GM18867 (cell line): ENCODE data around the gene EHD1.
A peak's percentile ranks its signal among the peaks of the same experiment; 100 is the strongest.

Source experiments
- ATAC-seq: cut with Tn5 transposase; IDR thresholded peaks from one replicate; pipeline ENCODE4 v1.9.1; 2021; ENCODE audit warnings: mild to moderate bottlenecking, moderate library complexity; ENCODE audit not compliant: unreplicated experiment

EHD1 gene

DNA sequence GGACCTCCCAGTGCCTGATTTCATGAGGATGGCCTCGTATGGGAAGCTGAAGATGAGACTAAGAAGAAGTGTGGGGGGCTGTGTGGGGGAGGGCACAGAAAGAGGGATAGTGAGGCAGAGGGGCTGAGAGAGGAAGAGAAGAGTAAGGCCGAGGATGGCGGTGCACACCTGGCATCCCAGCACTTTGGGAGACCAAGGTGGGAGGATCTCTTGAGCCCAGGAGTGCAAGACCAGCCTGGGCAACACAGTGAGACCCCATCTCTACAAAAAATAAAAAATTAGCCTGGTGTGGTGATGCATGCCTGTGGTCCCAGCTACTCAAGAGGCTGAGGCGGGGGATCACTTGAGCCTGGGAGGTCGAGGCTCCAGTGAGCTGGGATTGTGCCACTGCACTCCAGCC is 13.5 kb upstream of the EHD1 start:
- no peak for ATAC-seq

DNA sequence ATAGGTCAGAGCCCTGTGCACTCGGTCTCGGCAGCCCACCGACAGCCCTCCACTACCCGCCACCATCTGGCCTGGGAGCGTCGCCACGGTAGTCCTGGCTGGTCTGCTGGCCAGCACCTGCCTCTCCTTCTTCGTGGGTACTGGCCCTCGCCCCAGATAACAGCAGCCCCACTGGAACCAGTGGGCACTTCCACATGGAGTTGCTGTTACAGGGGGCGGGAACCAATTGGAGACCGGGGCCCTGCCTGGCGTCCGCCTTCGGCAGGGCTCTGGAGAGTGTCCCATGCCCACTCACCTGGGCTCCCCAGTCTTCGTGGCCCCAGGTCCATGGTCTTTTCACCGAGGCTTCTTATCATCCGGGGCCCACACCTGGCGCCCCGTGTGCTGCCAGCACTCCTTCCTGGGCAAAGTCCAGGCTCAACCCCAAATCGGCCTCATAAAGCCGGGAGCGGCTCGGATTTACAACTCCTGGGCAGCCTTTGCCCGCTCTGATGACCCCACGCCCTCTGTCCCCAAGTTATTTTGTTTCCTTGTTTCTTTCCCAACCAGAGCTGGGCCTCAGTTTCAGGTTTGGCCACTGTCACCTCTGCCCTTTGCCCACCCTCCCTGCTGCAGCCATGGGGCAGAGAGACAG is 12.9 kb upstream of the EHD1 start:
- no peak for ATAC-seq

DNA sequence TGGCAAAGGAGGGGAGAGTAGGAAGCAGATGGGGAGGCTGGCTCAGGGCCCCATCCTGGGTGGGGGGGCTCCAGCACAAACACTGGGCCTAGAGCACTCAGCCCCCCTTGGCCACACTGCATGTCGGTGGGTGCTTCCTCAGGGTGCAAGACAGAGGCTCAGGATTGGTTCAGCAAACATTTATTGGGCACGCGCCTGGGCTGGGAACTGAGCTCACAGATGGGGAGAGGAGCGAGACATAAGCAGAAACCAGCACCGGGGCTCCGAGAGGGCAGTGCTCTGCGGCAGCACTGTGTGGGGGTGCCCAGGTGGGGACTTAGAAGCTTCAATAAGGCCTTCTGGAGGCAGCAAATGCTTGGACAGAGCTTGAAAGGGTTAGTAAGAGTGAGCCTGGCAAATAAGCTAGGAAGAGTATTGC is 12.1 kb upstream of the EHD1 start:
- no peak for ATAC-seq

DNA sequence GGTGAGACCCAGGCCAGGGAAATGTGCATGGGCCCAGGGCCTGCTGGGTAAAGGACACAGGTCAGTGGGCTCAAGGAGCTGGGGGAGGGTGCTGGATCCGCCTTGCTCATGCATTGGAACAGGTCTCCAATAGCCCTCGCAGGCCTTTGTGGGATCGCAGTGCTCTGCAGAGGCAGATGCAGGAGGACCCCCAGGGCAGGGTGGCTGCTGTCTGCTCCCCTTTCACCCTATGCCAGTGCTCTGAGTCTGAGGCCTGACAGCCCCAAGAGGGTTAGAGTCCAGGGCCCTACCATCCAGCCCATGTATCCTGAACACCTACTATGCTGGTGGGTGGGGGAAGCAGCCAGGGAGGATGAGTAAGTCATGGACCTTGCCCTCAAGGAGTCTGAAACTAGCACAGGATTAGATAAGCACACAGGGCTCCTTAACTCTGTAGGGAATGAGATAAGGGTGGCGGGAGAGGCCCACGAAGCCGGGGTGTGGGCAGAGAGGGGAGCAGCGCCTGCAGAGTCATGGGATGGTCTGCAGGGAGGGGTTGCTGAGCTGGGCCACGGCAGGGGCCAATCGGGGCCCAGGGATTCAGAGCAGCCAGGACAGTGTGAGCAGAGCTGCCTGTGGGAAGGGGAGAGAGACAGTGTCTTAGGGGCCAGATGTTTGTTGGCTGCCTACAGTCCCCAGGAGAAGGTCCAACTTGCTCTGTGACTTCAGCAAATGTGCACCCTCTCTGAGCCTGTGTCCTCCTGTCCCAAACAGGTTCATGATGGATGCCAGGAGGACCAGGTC is 10.5 kb upstream of the EHD1 start:
- ATAC-seq, result no peak

DNA sequence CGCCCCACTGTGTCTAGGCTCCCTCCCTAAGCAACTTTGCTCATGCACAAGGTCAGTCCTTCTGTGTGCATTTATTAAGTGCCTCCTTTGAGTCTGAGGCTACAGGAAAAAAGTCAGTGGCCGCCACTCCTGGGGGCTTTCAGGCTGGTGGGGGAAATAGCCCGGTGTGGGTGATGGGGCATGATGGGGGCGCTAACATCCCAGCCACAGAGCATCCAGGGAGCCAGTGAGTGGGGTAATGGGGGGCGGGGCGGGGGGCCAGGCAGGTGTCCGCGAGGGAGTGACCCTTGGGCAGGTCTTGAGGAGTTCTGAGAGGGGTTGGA is 9.9 kb upstream of the EHD1 start:
- no peak for ATAC-seq

DNA sequence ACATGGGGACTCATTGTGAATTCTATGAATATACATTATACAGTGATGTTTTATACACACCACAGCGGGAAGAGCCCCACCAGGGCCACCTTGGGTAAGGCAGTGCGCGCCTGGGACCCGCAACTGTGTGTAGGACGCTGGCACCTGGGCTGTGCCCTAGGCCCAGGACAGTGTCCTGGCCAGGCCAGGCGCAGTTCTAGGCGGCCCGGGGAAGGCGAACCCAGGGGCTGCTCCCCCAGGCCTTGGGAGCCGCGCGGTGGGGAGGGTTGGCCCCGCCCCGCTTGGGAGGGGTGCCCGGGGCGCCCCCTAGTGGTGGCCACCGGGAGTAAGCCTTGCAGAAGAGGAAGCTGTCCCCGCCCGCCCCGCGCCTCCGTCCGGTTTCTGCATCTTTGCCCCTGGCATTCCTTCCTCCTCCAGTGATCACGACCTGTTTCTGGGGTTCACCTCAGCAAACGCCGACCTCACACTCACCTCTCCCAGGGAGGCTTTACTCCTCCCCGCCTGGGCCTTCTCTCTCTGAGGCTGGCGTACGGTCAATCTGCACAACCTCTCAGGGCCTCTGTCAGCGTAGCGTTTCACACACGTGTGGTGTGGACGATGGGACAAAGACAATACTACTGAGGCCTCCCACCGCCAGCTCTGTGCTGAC is 9.5 kb upstream of the EHD1 start:
- ATAC-seq, result peak; percentile 71

DNA sequence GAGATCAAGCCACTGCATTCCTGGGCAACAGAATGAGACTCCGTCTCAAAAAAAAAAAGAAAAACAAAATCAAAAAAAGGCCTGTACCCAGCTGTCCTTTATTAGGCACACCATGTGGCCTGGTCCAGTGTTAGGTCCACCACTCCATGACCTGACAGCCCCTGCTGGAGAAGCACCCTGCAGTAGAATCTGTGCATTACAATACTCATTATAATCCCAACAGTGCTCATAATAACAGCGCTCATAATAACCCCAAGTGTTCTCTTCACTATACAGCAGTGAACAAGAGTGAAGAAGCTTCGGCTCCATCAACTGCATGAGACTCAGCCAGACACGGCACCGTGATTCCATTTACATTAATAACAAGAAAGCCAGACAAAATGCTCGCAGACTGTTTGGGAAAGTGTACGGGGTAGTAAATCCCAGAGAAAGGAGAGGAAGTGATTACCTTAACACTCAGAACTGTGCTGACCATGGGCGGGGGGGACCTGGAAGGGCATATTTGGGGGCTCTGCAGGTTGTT is 8.9 kb upstream of the EHD1 start:
- ATAC-seq, result peak; percentile 18

DNA sequence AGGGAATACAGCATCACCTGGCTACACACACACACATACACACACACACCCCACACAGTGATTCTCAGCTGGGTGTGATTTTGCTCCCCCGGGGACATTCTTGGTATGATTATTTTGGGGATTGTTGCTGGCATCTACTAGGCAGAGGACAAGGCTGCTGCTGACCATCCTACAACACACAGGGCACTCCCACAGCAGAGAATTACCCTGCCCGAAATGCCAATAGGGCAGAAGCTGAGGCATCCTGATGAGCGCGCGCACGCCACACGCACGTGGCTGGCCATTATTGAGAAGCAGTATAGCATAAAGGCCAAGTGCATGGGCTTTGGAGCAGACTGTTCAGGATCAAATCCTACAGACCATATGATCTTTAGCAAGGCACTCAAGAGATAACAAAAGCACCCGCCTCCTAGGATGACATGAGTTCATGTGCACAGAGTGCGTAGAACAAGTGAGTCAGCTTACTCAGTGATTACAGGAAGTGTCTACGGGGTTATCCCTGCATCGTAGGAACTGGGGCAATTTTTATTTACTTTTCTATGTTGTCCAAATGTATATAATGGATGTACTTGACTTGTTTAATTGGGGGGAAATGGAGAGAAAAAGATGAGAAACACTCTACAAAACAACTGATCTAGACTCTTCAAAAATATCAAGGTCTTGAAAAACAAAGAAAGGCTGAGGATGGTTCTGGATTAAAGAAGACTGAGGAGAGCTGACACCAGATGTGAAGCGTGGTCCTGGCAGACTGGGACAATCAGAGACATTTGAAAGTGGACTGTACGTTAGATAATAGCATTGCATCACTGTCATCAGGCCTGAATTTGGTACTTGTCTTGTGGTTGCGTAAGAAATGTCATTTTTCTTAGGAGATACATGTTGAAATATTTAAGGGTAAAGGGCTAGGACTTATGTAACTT is 7.2 kb upstream of the EHD1 start:
- no peak for ATAC-seq

DNA sequence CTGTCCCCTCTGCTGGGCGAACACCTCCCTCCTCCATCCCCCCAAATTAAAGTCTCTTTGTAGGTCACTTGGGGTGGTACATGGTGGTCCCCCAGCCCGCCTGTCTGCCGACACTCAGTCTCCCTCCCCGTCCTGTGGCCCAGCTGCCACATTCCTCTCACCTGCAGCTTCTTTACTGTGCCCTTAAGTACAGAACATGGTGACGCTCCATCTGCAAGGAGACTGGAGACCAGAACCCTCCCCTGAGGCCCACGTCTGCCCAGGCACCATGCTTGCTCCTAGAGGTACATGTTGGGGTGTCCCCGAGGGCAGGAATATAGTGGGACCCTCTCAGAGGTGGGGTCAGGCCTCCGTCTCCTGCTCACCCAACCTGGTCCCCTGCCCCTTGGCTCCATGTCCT is 5.6 kb upstream of the EHD1 start:
- ATAC-seq, result no peak

DNA sequence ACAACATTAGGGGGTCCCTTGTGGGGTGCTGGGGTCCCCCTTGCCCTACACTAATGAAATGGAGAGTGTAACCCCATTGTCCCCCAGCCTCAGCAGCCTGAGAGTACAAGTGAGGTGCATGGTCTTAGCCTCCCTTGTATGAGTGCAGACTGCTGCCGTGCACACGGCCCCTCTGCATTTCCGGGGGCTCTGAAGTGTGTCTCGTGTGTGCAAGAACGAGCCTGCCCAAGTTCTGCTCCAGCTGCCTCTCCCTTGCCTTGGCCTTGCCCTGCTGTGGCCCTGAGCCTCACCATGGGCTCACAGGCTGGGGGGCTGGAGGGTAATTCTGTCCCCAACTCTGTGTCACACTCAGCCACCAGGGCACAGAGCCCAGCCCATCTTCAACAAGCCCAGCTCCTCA is 5.2 kb upstream of the EHD1 start:
- no peak for ATAC-seq

DNA sequence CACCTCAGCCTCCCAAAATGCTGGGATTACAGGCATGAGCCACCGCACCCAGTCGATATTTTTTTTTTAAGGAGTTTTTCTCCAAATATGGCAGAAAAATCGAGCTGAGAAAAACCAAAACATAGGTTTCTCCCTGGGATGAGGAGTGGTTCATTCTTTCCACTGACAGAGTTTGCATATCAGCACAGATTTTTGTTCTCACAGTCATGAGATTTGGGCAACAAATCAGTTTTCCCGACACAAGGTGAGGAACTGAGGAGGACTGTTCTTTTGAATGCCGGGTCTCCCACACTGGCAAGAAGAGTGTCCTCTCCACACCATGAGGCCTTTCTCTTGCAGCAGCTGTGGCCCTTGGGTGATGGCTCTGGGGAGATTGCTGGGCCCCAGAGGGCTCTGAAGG is 3.8 kb upstream of the EHD1 start:
- ATAC-seq, result no peak

DNA sequence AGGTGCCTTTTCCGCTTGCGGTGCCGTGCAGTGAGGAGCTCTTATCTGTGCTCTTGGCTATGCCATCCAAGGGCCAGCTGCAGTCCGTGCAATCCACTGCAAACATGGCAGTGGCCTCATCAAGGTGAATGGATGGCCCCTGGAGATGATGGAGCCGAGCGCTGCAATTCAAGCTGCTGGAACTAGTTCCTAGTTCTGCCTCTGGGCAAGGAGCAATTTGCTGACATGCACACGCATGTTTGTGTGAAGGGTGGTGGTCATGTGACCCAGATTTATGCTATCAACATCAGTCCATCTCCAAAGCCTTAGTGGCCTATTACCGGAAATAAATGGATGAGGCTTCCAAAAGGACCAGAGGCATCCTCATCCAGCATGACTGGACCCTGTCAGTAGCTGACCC is 3.1 kb upstream of the EHD1 start:
- ATAC-seq, result no peak

DNA sequence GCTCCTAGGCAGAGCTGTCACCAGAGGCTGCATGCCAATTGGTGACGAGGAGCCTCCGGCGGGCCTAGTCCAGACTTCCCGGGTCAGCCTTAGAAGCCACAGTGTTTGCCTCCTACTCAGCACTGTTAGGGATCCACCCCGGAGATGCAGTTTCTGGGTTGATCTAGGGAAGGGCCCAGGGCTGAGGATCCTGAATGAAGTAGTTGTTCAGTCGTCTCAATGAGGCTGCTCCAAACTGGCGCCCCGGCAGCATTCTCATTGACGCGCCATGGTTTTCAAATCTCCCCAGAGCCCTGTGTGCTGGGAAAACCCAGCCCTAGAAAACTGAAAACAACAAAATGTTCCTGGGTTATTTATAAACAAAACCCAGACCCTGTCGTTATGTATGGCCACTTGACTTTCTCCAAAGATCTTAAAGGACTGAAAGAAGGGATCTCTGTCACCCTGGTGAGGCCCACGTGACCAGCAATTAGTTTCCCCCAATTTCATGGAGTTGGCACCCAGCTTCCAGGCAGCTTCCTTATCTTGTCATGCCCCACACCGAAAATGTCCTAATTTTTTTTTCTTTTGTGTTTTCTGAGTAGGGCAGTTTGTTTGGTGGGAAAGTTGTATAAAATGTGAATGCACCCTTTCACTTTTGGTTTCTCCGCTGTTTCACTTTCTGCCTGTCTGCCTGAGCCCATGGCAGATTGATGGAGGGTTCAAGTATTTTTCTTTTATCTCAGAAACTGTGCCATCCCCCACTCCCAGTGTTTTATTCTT is 2.0 kb upstream of the EHD1 start:
- no peak for ATAC-seq

DNA sequence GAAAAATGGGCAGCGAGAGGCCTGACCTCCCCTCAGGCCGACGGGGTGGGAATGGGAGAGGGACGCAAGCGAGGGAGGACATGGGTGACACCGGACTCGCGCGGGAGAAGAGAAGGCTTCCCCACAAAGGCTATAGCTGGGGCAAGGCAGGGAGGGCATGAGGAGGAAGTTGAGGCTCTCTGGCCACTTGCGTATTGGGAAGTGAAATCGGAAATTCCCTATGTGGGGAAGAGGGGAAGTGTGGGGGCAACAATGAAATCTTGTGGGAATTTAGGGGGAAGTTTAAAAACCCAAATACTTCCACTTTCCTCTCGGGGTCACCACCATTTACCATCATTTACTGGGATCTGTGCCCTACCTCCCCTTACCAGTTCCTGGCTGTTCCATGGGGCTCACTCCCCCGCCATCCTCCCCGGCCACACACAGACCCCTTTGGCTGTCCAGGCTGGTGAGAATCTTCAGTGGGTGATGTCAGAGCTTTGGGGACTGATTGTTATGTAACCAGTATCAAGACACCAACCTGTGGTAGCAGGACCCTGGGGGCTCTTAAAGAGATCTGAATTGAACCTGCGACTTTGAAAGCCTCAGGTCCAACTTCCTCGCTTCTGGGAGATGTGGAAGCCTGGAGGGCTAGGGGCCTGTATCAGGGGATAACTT is 951 bp upstream of the EHD1 start:
- ATAC-seq, result no peak

DNA sequence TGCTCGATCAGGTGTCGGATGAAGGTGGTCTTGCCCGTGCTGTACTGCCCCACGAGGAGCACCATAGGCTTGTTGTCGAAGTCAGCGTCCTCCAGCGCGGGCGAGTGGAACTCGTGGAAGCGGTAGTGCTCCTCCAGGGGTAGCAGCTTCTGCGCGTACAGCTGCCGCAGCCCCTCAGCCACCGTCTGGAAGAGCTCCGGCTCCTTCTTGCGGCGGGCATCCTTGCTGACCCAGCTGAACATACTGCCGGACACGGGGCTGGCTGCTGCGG is 263 bp downstream of the EHD1 start:
- no peak for ATAC-seq

DNA sequence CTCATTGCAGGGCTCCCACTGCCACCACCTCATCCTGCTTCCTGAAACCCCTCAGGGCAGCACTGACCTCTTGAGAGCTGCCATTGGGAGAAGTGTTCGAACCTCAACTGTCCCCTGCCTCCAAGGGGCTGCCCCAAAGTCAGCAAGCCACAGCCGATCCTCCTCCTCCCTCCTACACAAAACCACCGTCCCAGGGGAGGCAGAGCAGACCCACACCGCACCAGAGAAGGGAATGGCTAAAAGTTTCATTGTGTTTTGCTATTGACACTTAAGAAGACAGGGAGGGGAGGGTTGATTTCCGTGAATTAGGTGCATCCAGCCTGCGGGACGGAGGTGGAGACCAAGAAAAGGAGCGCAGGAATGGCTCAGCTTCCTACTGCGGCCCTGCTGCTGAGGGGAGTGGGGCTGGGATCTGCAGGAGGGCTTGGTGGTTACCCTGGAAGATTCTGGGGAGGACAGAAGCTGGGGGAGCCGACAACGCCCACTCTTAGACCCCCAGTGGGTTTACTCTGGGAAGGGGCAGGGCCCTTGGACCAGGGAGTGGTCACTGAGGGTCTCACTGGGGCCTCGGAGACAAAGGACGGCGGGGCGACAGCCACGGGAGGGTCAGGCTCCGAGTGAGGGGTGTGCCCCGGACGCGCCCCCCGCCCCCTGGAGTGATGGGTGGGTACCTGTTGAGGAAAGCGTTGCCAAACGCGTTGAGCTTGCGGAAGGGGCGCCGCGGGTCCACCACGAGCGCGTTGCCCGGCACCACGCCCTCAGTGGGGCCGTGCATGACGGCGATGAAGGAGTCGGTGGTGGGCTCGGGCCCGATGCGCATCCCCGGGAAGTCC is 815 bp downstream of the EHD1 start:
- no peak for ATAC-seq

DNA sequence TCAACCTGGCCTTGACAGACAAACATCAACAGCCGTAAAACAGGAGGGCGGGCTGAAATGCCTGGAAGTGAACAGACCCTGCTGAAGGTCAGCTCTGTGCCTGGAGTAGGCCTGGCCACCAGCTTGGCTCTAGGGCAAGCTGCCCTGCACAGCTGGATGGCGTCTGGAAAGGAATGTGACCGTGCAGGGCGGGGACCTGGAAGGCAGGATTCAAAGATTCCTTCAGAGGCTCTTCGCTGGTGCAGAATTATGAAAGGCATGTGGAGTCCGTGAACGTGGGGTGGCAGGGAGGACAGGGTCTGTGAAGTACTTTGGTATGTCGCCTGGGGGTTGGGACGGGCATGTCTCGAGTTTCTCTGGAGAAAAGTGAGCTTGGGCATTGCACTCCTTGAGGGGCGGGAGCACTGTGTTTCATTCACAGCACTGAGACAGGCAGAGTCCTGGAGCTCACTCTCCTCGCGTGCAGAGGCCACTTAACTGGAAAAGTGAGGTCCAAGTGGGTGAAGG is 1.5 kb downstream of the EHD1 start:
- no peak for ATAC-seq

DNA sequence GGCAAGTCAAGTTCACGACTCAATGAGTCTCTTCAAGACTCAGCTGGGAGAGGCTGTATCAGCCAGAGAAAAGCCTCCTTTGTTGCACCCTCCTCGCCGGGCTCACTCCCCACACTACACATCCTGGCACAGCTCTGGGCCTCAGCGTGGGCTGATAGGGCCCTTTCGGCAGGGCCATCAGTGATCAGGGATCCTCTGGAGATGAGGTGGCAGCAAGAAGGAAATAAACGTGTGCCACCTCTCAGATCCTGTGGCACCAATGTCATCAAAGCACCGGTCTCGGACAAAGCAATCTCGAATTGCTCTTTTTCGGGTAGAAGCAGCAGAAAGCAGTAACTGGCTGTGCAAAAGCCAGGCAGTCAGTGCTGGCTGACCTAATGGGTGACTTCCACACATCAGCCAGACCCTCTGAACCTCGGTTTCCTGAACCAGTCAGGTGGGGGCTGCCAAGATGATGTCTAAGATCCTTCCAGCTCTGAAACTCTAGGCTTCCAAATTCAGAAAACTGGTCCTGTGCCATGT is 2.1 kb downstream of the EHD1 start:
- ATAC-seq, result no peak
